ENCODE results near the gene COL4A2.

GRCh38 chr13:110420626-110421025, 113.5 kb downstream of the COL4A2 start:
- no peak for TF ChIP-seq CTCF (IDR thresholded peaks at IDR 0.05)
- TF ChIP-seq POLR2A (IDR thresholded peaks at IDR 0.05), result no peak
